ENCODE results near the gene SIPA1L2.

SIPA1L2 gene

GRCh38 chr1:232597721-232598120 is 32.2 kb downstream of the SIPA1L2 start:
- H3K4me3 Mint-ChIP-seq = no peak overlapping the region
- no peaks in the 10 kb centered on the region for H3K9me3 Mint-ChIP-seq
- H3K27ac Mint-ChIP-seq = no peak overlapping the region
- H3K36me3 Mint-ChIP-seq (ENCODE audit: low read depth) = peaks cover 9% of the 10 kb centered on the region
- peaks cover 4% of the 10 kb centered on the region for H3K27me3 Mint-ChIP-seq (ENCODE audit: low read depth)
- H3K4me1 Mint-ChIP-seq = peaks cover 49% of the 10 kb centered on the region
- no peak for TF ChIP-seq CTCF (IDR thresholded peaks at IDR 0.05; ENCODE audit: unreplicated experiment in 3 of 3)

GRCh38 chr1:232596666-232597303 is 33.1 kb downstream of the SIPA1L2 start:
- H3K4me1 Mint-ChIP-seq = peaks cover 51% of the 10 kb centered on the region

GRCh38 chr1:232594768-232595698 is 34.9 kb downstream of the SIPA1L2 start:
- Mint-ChIP-seq H3K36me3 (ENCODE audit: low read depth) (no peaks in the 10 kb centered on the region), H3K9me3 (no peaks in the 10 kb centered on the region)
- no peak for TF ChIP-seq CTCF (IDR thresholded peaks at IDR 0.05; ENCODE audit: unreplicated experiment in 3 of 3)

More at GRCh38 chr1:232596666-232597303, 33.1 kb downstream of the SIPA1L2 start:
- no peaks in the 10 kb centered on the region for H3K9me3 Mint-ChIP-seq
- H3K4me3 Mint-ChIP-seq = peak overlapping the region in 2 of 3 experiments; percentile 29 to 61
- TF ChIP-seq CTCF (IDR thresholded peaks at IDR 0.05; ENCODE audit: unreplicated experiment in 3 of 3) = no peak
- H3K27ac Mint-ChIP-seq = peak overlapping the region in 2 of 3 experiments; percentile 70 to 78
- peaks cover 4% of the 10 kb centered on the region for H3K27me3 Mint-ChIP-seq (ENCODE audit: low read depth)
- H3K36me3 Mint-ChIP-seq (ENCODE audit: low read depth) = peaks cover 1% of the 10 kb centered on the region

GRCh38 chr1:232593717-232594502 is 36.0 kb downstream of the SIPA1L2 start:
- peaks cover 4% of the 10 kb centered on the region for H3K27me3 Mint-ChIP-seq (ENCODE audit: low read depth)
- no peak overlapping the region for H3K4me3 Mint-ChIP-seq
- TF ChIP-seq CTCF (IDR thresholded peaks at IDR 0.05; ENCODE audit: unreplicated experiment in 3 of 3) = no peak
- peaks cover 57% of the 10 kb centered on the region for H3K4me1 Mint-ChIP-seq
- H3K36me3 Mint-ChIP-seq (ENCODE audit: low read depth) = no peaks in the 10 kb centered on the region
- H3K27ac Mint-ChIP-seq = peak overlapping the region; percentile 2 to 23 (median 8)
- no peaks in the 10 kb centered on the region for H3K9me3 Mint-ChIP-seq

More at GRCh38 chr1:232594768-232595698, 34.9 kb downstream of the SIPA1L2 start:
- H3K27me3 Mint-ChIP-seq (ENCODE audit: low read depth) = peaks cover 4% of the 10 kb centered on the region
- H3K27ac Mint-ChIP-seq = peak overlapping the region in 1 of 3 experiments; percentile 70
- no peak overlapping the region for H3K4me3 Mint-ChIP-seq
- H3K4me1 Mint-ChIP-seq = peaks cover 56% of the 10 kb centered on the region

- no peak overlapping the region for H3K4me3 Mint-ChIP-seq
- peaks cover 4% of the 10 kb centered on the region for H3K36me3 Mint-ChIP-seq (ENCODE audit: low read depth)
- H3K27ac Mint-ChIP-seq = no peak overlapping the region
- no peak for TF ChIP-seq CTCF (IDR thresholded peaks at IDR 0.05; ENCODE audit: unreplicated experiment in 3 of 3)
- no peaks in the 10 kb centered on the region for H3K9me3 Mint-ChIP-seq
- no peaks in the 10 kb centered on the region for H3K27me3 Mint-ChIP-seq (ENCODE audit: low read depth)
- peaks cover 47% of the 10 kb centered on the region for H3K4me1 Mint-ChIP-seq
These were observed 38.6 kb downstream of the SIPA1L2 start for GRCh38 chr1:232591344-232591743.

All from nephron (organoid).